GM12872 (cell line): ENCODE results near the gene TCF4.

Experiments used
- CTCF ChIP-seq: IDR thresholded peaks from 3 replicates; pipeline ENCODE4 v1.5.1; 2011; ENCODE audit warnings: low read depth, mild to moderate bottlenecking, low read length, moderate library complexity; ENCODE audit not compliant: insufficient read depth

Gene TCF4

GRCh38 chr18:55179425-55179824, 408.6 kb downstream of the TCF4 start:
- no peak for TF ChIP-seq CTCF

DNA sequence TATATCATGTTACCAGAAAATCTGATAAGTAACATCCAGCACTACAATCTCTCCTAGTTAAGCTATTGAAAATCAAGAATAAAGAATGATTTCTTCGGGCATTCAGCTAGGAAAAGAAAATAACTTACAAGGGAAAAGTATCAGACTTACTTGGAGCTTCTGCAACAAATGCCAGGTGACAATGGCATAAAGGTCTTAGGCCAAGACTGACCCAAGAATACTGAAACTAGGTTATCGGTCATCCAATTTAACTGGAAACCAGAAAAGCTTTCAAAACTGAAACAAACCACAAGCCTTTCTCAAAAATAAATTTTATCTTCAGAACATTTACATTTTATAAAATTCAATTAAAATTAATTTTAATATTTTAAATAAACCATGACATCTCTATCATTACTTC, 414.7 kb downstream of the TCF4 start:
- TF ChIP-seq CTCF, result no peak
